Heart left ventricle (tissue), 13 donors: ENCODE results near the gene LYSET.

Experiments
- POLR2A ChIP-seq, 2 donors: fragments of 450-650 bp; IDR thresholded peaks; one replicate each; pipeline ENCODE4 v1.6.1; 2017; ENCODE audit warnings: antibody characterized with exemption in 2 of 2, mild to moderate bottlenecking in 2 of 2, moderate library complexity in 2 of 2
- TF ChIP-seq, protein P1 (sequence below), 12 donors: fragments of 200-600 bp; sonication (generic) in 4 of 12; IDR thresholded peaks; one replicate each; pipeline versions ENCODE4 v1.5.0 to v1.8.0; 2018 to 2022; ENCODE audit warnings: antibody characterized with exemption in 12 of 12, mild to moderate bottlenecking in 5 of 12
- donor health status: ischemic (EF 13 %, LVEDD 7.1; RV severe dilation, severe dysfunction).
- donor health status: DM: no; HTN: yes; CAD: no.
- donor health status: DM: no; HTN: no; CAD: no.
- donor health status: ischemic (EF 25% LVEDD 6.9; RV normal size, moderate dysfunction).
- donor health status: ischemic (EF 25% LVEDD 5.7; RV mildly dilated, moderate dysfunction).
- donor health status: ischemic (EF 35%, LVEDD 5.7; RV mildly dilated, moderate dysfunction).
- donor health status: nonischemic (EF 11% LVEDD 7.7; RV severe dilation, severe dysfunction).
- donor health status: DM: yes; HTN: yes; CAD: no.
- donor health status: PGD.
- donor health status: ischemic (EF 29% LVEDD 5.4; RV normal size, mild dysfunction).
- donor health status: nonischemic (EF 23%, LVEDD 6.1; RV moderate dilation, normal function).

DNA sequence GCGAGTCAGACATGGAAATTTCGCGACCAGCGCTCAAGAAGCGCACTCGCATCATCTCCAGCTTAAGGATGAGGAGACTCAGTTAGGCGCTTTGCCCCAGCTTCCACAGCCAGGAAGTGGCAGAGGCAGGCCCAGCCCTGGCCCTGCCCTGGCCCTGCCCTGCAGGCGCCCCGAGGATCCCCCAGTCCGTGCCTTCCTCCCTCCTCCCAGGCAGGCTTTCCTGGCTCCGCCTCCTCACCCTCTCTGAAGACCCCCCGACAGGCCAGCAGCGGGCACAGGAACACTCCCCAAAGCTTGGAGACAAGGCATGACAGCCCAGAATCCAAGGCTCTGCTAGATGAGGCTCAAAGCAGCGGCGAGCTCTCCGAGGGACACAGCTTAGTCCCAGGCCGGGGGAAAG, 47.0 kb downstream of the LYSET start:
- TF ChIP-seq, protein P1, sequence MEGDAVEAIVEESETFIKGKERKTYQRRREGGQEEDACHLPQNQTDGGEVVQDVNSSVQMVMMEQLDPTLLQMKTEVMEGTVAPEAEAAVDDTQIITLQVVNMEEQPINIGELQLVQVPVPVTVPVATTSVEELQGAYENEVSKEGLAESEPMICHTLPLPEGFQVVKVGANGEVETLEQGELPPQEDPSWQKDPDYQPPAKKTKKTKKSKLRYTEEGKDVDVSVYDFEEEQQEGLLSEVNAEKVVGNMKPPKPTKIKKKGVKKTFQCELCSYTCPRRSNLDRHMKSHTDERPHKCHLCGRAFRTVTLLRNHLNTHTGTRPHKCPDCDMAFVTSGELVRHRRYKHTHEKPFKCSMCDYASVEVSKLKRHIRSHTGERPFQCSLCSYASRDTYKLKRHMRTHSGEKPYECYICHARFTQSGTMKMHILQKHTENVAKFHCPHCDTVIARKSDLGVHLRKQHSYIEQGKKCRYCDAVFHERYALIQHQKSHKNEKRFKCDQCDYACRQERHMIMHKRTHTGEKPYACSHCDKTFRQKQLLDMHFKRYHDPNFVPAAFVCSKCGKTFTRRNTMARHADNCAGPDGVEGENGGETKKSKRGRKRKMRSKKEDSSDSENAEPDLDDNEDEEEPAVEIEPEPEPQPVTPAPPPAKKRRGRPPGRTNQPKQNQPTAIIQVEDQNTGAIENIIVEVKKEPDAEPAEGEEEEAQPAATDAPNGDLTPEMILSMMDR (IDR thresholded peaks at IDR 0.05) = no peak
- TF ChIP-seq POLR2A (IDR thresholded peaks at IDR 0.05) = no peak
